HG03039 (cell line): ENCODE results near the gene CCT6A.
"Not testable (repeated sequence)": the region's sequence is repeated elsewhere in the genome, so short reads cannot be mapped to it uniquely, and the experiment has no call there.

Experiments
- ATAC-seq: cut with Tn5 transposase; IDR thresholded peaks from one replicate; pipeline ENCODE4 v1.9.1; 2021; ENCODE audit warnings: mild to moderate bottlenecking, moderate library complexity; ENCODE audit not compliant: unreplicated experiment

The CCT6A gene

DNA sequence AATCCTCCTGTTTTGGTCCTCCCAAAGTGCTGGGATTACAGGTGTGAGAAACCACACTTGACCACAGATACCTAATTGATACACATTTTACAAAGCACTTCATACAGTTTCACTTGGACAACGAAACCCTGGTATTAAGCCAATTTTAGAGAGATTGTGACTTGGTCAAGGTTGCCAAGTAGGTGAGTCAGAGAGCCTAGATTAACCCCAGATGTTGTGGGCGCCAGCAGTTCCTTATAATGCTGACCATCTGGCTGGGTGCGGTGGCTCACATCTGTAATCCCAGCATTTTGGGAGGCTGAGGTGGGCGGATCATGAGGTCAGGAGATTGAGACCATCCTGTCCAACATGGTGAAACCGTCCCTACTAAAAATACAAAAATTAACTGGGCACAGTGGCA, 46.1 kb downstream of the CCT6A start:
- no peak for ATAC-seq

DNA sequence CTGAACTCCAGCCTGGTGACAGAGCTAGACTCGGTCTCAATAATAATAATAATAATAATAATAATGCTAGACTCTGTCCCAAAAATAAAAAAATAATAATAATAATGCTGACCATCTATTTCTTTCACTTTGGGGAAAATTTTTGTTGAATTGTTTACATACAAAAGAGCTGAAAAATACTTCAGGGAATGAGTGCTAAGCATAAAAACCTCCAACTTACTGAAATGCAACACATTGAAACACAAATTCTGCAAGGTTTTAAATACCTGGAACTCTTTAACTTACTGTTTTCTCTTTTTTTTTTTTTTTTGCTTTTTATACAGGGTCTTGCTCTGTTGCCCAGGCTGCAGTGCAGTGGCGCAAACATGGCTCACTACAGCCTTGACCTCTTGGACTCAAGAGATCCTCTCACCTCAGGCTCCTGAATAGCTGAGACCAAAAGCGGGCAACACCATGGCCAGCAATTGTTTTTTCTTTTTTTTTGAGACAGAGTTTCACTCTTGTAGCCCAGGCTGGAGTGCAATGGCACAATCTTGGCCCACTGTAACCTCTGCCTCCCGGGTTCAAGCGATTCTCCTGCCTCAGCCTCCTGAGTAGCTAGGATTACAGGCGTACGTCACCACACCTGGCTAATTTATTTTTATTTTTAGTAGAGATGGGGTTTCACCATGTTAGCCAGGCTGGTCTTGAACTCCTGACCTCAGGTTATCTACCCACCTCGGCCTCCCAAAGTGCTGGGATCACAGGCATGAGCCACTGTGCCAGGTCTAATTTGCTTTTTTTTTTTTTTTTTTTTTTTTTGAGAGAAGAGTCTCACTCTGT, 46.8 kb downstream of the CCT6A start:
- not testable (repeated sequence) for ATAC-seq

DNA sequence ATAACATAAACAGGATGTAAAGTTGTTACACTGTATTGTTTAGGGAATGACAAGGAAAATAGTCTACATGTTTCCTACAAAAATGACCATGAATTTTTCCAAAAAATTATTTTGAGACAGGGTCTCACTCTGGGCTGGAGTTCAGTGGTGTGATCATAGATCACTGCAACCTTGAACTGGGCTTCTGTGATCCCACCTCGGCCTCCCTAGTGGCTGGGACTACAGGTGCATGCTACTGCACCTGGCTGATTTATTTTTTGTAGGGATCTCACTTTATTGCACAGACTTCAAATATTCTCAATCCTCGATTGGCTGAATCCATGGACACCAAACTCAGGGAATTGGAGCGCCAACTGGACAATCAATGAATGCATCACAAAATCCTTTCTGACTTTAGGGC, 48.1 kb downstream of the CCT6A start:
- no peak for ATAC-seq

GRCh38 chr7:56104138-56104537, 52.6 kb downstream of the CCT6A start:
- not testable (repeated sequence) for ATAC-seq

- no peak for ATAC-seq
Observed at GRCh38 chr7:56105508-56105907, 53.9 kb downstream of the CCT6A start.

DNA sequence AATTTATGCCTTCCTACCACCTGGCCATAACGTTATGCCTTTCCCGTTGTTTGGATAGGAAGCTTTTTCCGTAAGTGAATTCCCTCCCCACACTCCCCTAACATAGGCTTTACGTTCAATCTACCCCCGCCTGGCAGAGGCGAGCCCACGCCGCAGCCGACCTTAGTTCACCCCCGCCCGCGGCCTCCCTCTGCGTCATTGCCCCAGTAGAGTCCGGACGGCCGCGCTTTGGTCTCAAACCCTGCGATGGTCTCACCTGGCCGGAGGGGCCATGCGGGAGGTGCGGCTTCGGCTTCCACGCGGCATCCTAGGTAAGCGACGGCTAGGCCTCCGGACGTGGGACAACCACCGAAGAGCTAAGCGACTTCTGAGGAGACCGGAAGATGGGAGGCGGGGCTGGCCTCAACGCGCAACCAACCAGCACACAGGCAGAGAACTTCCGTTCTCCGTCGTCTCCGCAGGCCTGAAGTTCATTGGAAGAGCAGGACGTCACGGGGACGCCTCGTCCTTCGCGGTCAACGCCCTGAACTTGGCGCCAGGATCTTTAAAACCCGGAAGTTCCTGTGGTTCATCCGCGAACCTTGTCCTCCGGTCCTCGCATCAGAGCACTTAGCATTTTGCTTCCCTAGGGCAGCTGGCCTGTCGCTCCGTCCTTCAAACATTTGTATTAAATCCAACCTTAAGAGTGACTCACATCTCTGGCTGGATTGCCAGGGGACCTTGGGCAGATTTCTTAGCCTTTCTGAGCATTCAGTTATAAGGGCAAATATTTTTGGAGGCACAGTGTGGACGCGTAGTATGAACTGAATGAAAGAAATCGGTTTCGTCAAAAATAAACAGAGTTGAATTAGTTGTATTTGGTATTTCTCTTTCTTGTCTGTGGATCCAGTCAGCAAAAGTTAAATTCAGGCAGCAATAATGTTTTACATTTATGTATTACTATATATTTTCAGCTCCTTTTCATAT, 54.8 kb downstream of the CCT6A start, which contains the start of gene CHCHD2:
CHCHD2 (minus strand) TSS at position 369 of the 966 bp plus-strand sequence; CDS start at position 306, 63 bp downstream.
- peak; percentile 100 for ATAC-seq

- no peak for ATAC-seq
Observed at GRCh38 chr7:56107954-56108258, 56.3 kb downstream of the CCT6A start.

DNA sequence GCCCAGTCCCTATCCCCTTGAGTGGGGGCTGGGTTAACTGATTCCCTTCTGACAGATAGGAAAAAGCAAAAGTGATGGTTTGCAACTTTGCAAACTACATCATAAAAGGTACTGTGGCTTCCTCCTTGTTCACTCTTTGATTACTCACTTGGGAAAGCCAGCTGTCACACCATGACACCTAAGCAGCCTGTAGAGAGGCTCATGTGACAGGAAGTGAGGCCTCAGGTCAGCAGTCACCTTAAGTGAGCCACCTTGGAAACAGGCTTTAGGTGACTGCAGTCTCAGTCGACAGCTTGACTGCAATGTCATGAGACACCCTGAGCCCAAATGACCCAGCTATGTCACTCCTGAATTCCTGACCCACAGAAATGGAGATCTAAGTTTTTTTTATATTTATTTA, 59.0 kb downstream of the CCT6A start:
- no peak for ATAC-seq

DNA sequence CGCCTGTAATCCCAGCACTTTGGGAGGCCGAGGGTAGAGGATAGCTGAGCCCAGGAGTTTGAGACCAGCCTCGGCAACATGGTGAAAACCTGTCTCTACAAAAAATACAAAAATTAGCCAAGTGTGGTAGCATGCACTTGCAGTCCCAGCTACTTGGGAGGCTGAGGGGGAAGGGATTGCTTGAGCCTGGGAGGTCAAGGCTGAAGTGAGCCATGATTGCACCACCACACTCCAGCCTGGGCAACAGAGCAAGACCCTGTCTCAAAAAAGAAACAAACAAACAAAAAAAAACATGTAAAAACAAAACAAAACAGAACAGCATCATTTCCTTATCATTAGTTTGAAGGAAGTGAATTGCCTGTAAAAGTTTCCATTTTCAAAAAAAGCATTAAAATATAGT, 60.7 kb downstream of the CCT6A start:
- not testable (repeated sequence) for ATAC-seq
